ENCODE measurements around the gene PIGK.

GRCh38 chr1:77202751-77203150, 16.5 kb downstream of the PIGK start:
- TF ChIP-seq SUZ12 (IDR thresholded peaks at IDR 0.05) = no peak
- TF ChIP-seq FOXA1 (IDR thresholded peaks at IDR 0.05) = no peak
- TF ChIP-seq ZNF384 (IDR thresholded peaks at IDR 0.05) = no peak
- TF ChIP-seq ELF4 (IDR thresholded peaks at IDR 0.05) = no peak
- TF ChIP-seq NFRKB (IDR thresholded peaks at IDR 0.05) = no peak
- no peak for TF ChIP-seq BHLHE40 (IDR thresholded peaks at IDR 0.05; ENCODE audit: borderline replicate concordance)
- TF ChIP-seq ARNT (IDR thresholded peaks at IDR 0.05) = no peak
- no peak for TF ChIP-seq FOXK2 (IDR thresholded peaks at IDR 0.05)
- TF ChIP-seq HDGF (IDR thresholded peaks at IDR 0.05; ENCODE audit: borderline replicate concordance) = no peak
- no peak for TF ChIP-seq FOXM1 (IDR thresholded peaks at IDR 0.05; ENCODE audit: borderline replicate concordance)

Data from HEK293T (cell line).